ENCODE results near the gene DSC1. TPM values are rescaled to one million over a fixed set of nuclear protein-coding genes. Genes with fewer than 3 reads are reported as not detected.

The DSC1 gene
- total RNA-seq, 1 donor from 2014 or later: 1.6 TPM

- Mint-ChIP-seq H3K4me1 (ENCODE audit: unreplicated experiment) (no peaks in the 10 kb centered on the region), H3K4me3 (no peak overlapping the region), H3K27me3 (no peaks in the 10 kb centered on the region), H3K27ac (no peak overlapping the region), H3K9me3 (no peaks in the 10 kb centered on the region), H3K36me3 (peaks cover 28% of the 10 kb centered on the region)
- no peak for TF ChIP-seq CTCF (conservative IDR thresholded peaks at IDR 0.05)
- DNase-seq (ENCODE audit: extremely low spot score, unreplicated experiment): no peak
Observed at GRCh38 chr18:31079973-31080372, 82.7 kb downstream of the DSC1 start.

Other genes starting within 250 kb of the DSC1 start
- gene DSC3, start 120.1 kb downstream of the DSC1 start, total RNA-seq (ENCODE audit: low replicate concordance): 67.7 and 306 TPM in 2 replicates
- 85.4 and 352 TPM in 2 replicates for gene DSC2, start 60.4 kb downstream of the DSC1 start, total RNA-seq (ENCODE audit: low replicate concordance)
- gene DSG1, start 155.3 kb upstream of the DSC1 start, total RNA-seq (ENCODE audit: low replicate concordance): 4.8 and 40.8 TPM in 2 replicates
- 0.07 and 0.17 TPM in 2 replicates for gene DSG4, start 213.9 kb upstream of the DSC1 start, total RNA-seq (ENCODE audit: low replicate concordance)